Right renal pelvis (tissue), 4 donors: ENCODE measurements around the gene CDH7. TPM values are rescaled to one million over a fixed set of nuclear protein-coding genes. Genes with fewer than 3 reads are reported as not detected.

Experiments
- DNase-seq, 4 donors: peaks; one replicate each; pipeline ENCODE4 v3.0.0-alpha.2; 2013; ENCODE audit warnings: low read depth in 4 of 4, low spot score in 3 of 4, missing footprints in 1 of 4
- polyA plus RNA-seq, 4 donors: library from polyadenylated mRNA; unstranded; fragments of 120-200 nt; gene quantifications; one replicate each; pipeline ENCODE4 v1.2.1, GENCODE V29; 2013; ENCODE audit not compliant: insufficient read length in 4 of 4

Gene CDH7
- polyA plus RNA-seq, 4 donors: 13.3 to 20.2 (median 15.9) TPM

- no peak for DNase-seq
These were observed 150.7 kb downstream of the CDH7 start for GRCh38 chr18:65901522-65901921.

GRCh38 chr18:65906621-65907034 lies 155.8 kb downstream of the CDH7 start:
- peak in 3 of 4 donors; percentile 2 to 41 (median 28) for DNase-seq

- no peak for DNase-seq
These were observed 156.5 kb downstream of the CDH7 start for GRCh38 chr18:65907281-65907680.

- DNase-seq: no peak
These were observed 168.2 kb downstream of the CDH7 start for GRCh38 chr18:65919018-65919417.

GRCh38 chr18:65919663-65920062 lies 168.9 kb downstream of the CDH7 start:
- DNase-seq: no peak

GRCh38 chr18:65922103-65922502 lies 171.3 kb downstream of the CDH7 start:
- no peak for DNase-seq

GRCh38 chr18:65924904-65925303 lies 174.1 kb downstream of the CDH7 start:
- no peak for DNase-seq

GRCh38 chr18:65934874-65935273 lies 184.1 kb downstream of the CDH7 start:
- no peak for DNase-seq

GRCh38 chr18:65936678-65937077 lies 185.9 kb downstream of the CDH7 start:
- no peak for DNase-seq

- DNase-seq: no peak
These were observed 186.4 kb downstream of the CDH7 start for GRCh38 chr18:65937180-65937579.

GRCh38 chr18:65938592-65939372 lies 188.0 kb downstream of the CDH7 start:
- DNase-seq: no peak
